Measurements from ENCODE around the gene ZNF644.

GRCh38 chr1:91011726-91012125 is 10.1 kb downstream of the ZNF644 start:
- TF ChIP-seq EP300 (IDR thresholded peaks at IDR 0.05) (no peak), CTCF (IDR thresholded peaks at IDR 0.05) (no peak)

Measured in upper lobe of left lung (tissue), 4 donors.